ENCODE results near the gene TM4SF1. TPM values are rescaled to one million over a fixed set of nuclear protein-coding genes. Genes with fewer than 3 reads are reported as not detected.

Gene TM4SF1
- total and polyA plus RNA-seq, 2 experiments from 2014 or later: 0.10 to 0.74 TPM

DNA sequence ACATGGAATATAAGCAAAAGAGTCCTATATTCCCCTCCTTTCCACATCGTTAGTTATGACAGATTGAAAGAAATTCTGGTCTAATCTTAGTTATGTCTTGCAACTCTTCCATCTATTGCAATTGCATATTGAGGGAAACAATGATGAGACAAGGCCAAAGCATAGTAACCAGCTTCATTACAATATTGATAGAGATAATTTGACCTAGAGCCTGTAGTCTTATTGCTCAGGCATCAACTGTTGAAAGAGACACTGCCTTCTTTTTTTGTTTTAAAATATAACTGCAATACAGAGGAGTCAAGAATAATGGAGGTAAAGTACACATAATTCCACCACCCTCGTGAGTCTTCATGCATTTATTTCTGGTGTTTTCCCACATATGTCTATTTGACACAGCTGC, 46.1 kb downstream of the TM4SF1 start (continued):
- TF ChIP-seq ZNF462 (CRISPR knock-in tag; IDR thresholded peaks at IDR 0.05) (no peak), CREB1 (CRISPR knock-in tag; IDR thresholded peaks at IDR 0.05; ENCODE audit: low read depth) (no peak), ZNF331 (CRISPR knock-in tag; IDR thresholded peaks at IDR 0.05; ENCODE audit: low read depth) (no peak), ETS1 (IDR thresholded peaks at IDR 0.05) (no peak), STAT1 (IDR thresholded peaks at IDR 0.05; ENCODE audit: unreplicated experiment) (no peak), EZH2phosphoT487 (IDR thresholded peaks at IDR 0.05; ENCODE audit: unreplicated experiment) (no peak), NANOG (IDR thresholded peaks at IDR 0.05; ENCODE audit: borderline replicate concordance) (no peak), ZNF114 (CRISPR knock-in tag; IDR thresholded peaks at IDR 0.05) (no peak), REST (IDR thresholded peaks at IDR 0.05; ENCODE audit: unreplicated experiment) (no peak)
